HG02970 (cell line): ENCODE measurements around the gene MFSD6L.
"Not testable (repeated sequence)": the region's sequence is repeated elsewhere in the genome, so short reads cannot be mapped to it uniquely, and the experiment has no call there.

Source experiments
- ATAC-seq: cut with Tn5 transposase; IDR thresholded peaks from one replicate; pipeline ENCODE4 v1.9.1; 2021; ENCODE audit warnings: mild to moderate bottlenecking, moderate library complexity, moderate number of reproducible peaks; ENCODE audit not compliant: unreplicated experiment, low FRiP score

MFSD6L gene

GRCh38 chr17:8828517-8828875 lies 29.3 kb upstream of the MFSD6L start:
- ATAC-seq = no peak

- ATAC-seq = no peak
Observed at GRCh38 chr17:8826808-8827435, 27.8 kb upstream of the MFSD6L start.

GRCh38 chr17:8825802-8826201 lies 26.6 kb upstream of the MFSD6L start:
- ATAC-seq = no peak

GRCh38 chr17:8823279-8823678 lies 24.1 kb upstream of the MFSD6L start:
- no peak for ATAC-seq

- no peak for ATAC-seq
Observed at GRCh38 chr17:8822401-8823035, 23.4 kb upstream of the MFSD6L start.

GRCh38 chr17:8821446-8822105 lies 22.4 kb upstream of the MFSD6L start:
- no peak for ATAC-seq

- no peak for ATAC-seq
Observed at GRCh38 chr17:8820311-8821010, 21.3 kb upstream of the MFSD6L start.

GRCh38 chr17:8818654-8819330 lies 19.6 kb upstream of the MFSD6L start:
- ATAC-seq = no peak

GRCh38 chr17:8818047-8818446 lies 18.9 kb upstream of the MFSD6L start:
- no peak for ATAC-seq

GRCh38 chr17:8806926-8807550 lies 7.9 kb upstream of the MFSD6L start:
- ATAC-seq = peak; percentile 77

GRCh38 chr17:8806253-8806925 lies 7.2 kb upstream of the MFSD6L start:
- no peak for ATAC-seq

GRCh38 chr17:8805396-8805795 lies 6.2 kb upstream of the MFSD6L start:
- ATAC-seq = not testable (repeated sequence)

- ATAC-seq = no peak
Observed at GRCh38 chr17:8803531-8804420, 4.6 kb upstream of the MFSD6L start.

- ATAC-seq = no peak
Observed at GRCh38 chr17:8801135-8801840, 2.1 kb upstream of the MFSD6L start.

- ATAC-seq = no peak
Observed at GRCh38 chr17:8800656-8801055, 1.5 kb upstream of the MFSD6L start.

GRCh38 chr17:8799570-8800212 lies 526 bp upstream of the MFSD6L start:
- no peak for ATAC-seq

GRCh38 chr17:8798176-8798845 lies 854 bp downstream of the MFSD6L start:
- ATAC-seq = no peak
